Adrenal gland (tissue), 5 donors: Measurements from ENCODE around the gene TFEB.

ENCODE experiments used
- POLR2A ChIP-seq, 2 donors: fragments of 450-650 bp; IDR thresholded peaks; one replicate each; pipeline ENCODE4 v1.6.1; 2017; ENCODE audit warnings: antibody characterized with exemption in 2 of 2, mild to moderate bottlenecking in 2 of 2, moderate library complexity in 1 of 2
- TF ChIP-seq, protein P1 (sequence below), 6 experiments: fragments of 450-650 bp in 4 of 6; fragments of 200-600 bp in 2 of 6; sonication (generic) in 1 of 6; IDR thresholded peaks; 1 replicate in 5 of 6; 2 replicates in 1 of 6; pipeline versions ENCODE4 v1.5.1 to v1.8.0; 2016 to 2021; ENCODE audit warnings: antibody characterized with exemption in 6 of 6, mild to moderate bottlenecking in 2 of 6, moderate library complexity in 1 of 6
- donor health status: DM: no; HTN: no; CAD: no.

DNA sequence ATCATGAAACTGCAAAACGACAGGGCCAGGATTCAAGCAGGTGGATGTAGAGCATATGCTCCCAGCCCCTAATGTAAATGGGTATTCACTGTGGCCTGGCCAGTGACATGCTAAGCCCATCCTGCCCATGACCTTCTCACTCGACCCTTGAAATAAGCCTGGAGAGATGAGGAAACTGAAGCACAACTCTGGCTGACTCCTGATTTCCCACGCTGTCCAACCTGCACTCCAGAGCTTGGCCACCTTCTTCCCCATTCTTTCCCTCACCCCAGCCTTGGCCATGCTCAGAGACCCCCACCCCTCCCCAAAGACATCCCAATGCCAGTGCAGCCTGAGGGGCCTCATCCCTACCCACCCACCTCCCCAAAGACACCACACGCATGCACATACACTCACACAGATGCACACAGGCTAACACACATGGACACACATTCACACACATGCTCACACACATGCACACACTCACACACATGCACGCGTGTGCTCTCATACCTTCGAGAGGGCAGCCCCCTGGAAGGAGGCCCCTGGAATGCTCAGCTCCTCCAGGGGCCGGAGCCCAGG is 12.4 kb downstream of the TFEB start:
- TF ChIP-seq, protein P1, sequence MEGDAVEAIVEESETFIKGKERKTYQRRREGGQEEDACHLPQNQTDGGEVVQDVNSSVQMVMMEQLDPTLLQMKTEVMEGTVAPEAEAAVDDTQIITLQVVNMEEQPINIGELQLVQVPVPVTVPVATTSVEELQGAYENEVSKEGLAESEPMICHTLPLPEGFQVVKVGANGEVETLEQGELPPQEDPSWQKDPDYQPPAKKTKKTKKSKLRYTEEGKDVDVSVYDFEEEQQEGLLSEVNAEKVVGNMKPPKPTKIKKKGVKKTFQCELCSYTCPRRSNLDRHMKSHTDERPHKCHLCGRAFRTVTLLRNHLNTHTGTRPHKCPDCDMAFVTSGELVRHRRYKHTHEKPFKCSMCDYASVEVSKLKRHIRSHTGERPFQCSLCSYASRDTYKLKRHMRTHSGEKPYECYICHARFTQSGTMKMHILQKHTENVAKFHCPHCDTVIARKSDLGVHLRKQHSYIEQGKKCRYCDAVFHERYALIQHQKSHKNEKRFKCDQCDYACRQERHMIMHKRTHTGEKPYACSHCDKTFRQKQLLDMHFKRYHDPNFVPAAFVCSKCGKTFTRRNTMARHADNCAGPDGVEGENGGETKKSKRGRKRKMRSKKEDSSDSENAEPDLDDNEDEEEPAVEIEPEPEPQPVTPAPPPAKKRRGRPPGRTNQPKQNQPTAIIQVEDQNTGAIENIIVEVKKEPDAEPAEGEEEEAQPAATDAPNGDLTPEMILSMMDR (IDR thresholded peaks at IDR 0.05): no peak
- TF ChIP-seq POLR2A (IDR thresholded peaks at IDR 0.05): no peak
